ENCODE results near the gene RPS19BP1.

The RPS19BP1 gene

DNA sequence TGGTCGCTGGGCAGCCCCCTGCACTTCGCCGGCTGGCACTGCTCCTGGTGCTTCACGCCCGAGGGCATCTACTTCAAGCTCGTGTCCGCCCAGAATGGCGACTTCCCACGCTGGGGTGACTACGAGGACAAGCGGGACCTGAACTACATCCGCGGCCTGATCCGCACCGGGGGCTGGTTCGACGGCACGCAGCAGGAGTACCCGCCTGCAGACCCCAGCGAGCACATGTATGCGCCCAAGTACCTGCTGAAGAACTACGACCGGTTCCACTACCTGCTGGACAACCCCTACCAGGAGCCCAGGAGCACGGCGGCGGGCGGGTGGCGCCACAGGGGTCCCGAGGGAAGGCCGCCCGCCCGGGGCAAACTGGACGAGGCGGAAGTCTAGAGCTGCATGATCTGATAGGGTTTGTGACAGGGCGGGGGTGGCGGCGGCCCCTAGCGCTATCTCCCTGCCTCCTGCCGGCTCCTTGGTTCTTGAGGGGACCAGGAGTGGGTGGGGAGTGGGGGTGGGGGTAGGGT, 43.9 kb downstream of the RPS19BP1 start:
- DNase-seq = no peak

DNA sequence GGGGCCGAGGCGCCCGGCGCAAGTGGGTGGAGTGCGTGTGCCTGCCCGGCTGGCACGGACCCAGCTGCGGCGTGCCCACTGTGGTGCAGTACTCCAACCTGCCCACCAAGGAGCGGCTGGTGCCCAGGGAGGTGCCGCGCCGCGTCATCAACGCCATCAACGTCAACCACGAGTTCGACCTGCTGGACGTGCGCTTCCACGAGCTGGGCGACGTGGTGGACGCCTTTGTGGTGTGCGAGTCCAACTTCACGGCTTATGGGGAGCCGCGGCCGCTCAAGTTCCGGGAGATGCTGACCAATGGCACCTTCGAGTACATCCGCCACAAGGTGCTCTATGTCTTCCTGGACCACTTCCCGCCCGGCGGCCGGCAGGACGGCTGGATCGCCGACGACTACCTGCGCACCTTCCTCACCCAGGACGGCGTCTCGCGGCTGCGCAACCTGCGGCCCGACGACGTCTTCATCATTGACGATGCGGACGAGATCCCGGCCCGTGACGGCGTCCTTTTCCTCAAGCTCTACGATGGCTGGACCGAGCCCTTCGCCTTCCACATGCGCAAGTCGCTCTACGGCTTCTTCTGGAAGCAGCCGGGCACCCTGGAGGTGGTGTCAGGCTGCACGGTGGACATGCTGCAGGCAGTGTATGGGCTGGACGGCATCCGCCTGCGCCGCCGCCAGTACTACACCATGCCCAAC, 44.6 kb downstream of the RPS19BP1 start:
- DNase-seq = no peak

DNA sequence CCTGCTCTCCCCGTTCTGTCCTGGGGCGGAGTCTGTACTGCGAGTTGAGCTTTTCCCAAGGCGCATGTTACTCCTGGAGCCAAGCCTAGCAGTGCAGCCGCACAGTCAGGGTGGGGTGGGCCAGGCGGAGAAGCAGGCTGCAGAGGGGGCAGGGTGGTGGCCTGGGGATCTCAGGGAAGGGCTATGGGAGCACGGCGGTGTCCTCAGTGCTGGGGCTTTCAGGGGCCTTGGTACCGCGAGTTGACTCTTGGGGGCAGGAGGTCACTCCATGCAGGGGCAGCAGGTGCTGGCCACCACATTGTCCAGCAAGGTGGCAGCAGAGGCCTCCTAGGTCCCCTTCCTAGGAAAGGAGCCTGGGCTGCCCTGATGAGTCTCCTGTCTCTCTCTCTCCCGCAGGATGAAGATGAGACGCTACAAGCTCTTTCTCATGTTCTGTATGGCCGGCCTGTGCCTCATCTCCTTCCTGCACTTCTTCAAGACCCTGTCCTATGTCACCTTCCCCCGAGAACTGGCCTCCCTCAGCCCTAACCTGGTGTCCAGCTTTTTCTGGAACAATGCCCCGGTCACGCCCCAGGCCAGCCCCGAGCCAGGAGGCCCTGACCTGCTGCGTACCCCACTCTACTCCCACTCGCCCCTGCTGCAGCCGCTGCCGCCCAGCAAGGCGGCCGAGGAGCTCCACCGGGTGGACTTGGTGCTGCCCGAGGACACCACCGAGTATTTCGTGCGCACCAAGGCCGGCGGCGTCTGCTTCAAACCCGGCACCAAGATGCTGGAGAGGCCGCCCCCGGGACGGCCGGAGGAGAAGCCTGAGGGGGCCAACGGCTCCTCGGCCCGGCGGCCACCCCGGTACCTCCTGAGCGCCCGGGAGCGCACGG, 45.4 kb downstream of the RPS19BP1 start:
- no peak for DNase-seq

DNA sequence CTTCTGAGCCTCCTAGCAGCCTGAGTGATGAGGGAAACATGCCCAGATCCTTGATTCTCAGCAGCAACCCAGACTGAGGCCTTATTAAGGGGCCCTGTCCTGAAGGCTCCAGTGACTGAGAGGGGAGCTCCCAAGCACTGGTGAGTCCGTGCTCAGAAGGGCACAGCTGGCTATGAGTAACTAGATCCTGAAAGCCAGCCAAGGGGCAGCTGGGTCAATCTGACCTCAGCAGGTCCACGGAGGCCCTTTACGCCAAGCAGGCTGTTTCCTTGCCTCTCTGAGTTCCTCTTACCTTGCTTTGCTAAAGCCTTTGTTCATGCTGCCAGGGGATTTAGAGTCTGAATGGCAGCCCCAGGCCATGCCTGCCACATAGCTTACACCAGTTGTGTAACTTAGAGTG, 49.8 kb downstream of the RPS19BP1 start:
- DNase-seq = no peak

DNA sequence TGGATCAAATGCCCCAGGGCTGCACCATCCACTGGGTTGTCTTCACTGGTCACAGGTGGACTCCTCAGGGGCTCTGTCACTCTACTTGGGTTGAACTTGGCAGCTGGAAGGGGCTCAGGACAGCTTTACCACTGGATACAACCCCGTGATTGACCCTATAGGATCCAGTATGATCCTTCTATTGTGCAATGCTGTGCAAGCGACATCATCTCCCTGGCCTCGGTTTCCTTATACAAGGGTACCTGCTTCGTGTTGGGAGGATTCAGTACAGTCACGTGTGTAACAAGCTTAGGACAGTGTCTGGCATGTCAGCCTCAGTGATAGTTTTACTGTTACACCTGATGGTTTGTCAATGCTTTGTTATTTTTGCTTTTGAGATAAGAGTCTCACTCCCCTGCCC, 51.0 kb downstream of the RPS19BP1 start:
- DNase-seq = no peak

DNA sequence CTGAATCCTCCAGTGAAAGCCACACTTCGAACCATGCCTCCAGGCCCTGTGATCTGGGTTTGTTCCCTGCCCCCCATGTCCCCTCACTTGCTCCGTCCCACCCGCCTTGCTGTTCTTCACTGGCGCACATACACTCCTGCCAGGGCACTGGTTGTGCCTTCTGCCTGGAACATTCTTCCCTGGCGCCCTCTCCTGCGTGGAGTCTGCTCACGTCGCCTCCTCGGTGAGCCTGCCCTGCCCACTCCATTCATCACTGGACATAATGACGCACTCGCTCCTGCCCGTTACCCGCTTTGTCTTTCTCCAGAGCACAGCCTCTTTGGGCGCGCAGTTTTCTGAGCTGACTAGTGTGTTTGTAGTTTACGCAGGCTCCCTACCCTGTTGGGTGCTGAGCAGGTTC, 51.5 kb downstream of the RPS19BP1 start:
- DNase-seq = no peak

DNA sequence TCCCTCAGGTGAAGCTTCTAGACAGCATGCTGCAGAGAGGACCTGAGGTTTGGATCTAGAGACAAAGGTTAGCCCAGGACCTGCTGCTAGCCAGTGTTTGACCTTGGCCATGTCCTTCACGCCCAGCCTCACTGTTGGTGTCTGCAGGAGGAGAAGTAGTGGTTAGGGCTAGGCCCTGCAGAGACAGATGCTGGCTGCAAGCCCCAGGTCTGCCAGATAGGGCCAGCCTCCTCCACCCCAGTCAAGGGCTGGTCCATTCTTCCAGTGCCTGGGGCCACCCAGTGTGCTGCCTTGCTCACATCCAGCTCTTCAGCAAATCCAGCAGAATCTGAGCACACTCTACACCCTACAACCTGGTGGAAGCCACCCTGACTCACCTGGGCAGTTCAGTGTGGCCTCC, 52.0 kb downstream of the RPS19BP1 start:
- DNase-seq = no peak

DNA sequence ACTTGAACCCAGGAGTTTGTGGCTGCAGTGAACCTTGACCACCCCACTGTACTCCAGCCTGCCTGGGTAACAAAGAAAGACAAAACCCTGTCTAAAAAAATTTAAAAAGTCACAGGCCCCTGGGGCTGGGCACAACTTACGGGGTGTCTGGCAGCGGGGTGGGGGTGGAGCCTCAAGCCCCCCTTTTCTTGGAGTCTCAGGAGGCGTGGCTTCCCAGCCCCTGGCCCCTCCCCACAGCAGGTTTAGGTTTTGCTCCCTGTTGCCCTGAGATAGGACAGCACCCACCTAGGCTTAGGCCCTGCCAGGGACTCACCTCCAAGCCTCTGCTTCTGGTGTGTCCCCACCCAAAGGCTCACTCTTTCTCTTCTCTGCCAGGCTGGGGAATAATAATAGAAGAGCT, 53.3 kb downstream of the RPS19BP1 start:
- DNase-seq = no peak
